DMS 273 (cell line): ENCODE results near the gene AATK.

ENCODE experiments used
- DNase-seq: peaks from one replicate; lab custom pipeline; 2025; ENCODE audit not compliant: unreplicated experiment; lab: John Stamatoyannopoulos, UW

AATK gene

DNA sequence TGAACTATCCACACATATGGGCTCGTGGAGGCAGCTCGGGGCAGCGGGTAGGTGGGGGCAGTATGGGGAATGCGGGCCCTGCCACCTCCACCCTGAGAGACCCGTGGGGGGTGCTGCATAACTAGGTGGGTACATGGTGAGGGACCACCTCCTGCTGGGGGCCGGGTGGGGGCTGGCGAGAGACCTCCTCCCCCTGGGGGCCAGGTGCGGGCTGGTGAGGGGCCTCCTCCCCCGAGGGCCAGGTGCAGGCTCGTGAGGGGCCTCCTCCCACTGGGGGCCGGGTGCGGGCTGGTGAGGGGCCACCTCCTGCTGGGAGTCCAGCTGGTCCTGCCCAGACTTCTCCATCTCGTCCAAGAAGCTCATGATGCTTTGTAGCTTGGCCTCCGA is 31.4 kb upstream of the AATK start:
- DNase-seq, result no peak

DNA sequence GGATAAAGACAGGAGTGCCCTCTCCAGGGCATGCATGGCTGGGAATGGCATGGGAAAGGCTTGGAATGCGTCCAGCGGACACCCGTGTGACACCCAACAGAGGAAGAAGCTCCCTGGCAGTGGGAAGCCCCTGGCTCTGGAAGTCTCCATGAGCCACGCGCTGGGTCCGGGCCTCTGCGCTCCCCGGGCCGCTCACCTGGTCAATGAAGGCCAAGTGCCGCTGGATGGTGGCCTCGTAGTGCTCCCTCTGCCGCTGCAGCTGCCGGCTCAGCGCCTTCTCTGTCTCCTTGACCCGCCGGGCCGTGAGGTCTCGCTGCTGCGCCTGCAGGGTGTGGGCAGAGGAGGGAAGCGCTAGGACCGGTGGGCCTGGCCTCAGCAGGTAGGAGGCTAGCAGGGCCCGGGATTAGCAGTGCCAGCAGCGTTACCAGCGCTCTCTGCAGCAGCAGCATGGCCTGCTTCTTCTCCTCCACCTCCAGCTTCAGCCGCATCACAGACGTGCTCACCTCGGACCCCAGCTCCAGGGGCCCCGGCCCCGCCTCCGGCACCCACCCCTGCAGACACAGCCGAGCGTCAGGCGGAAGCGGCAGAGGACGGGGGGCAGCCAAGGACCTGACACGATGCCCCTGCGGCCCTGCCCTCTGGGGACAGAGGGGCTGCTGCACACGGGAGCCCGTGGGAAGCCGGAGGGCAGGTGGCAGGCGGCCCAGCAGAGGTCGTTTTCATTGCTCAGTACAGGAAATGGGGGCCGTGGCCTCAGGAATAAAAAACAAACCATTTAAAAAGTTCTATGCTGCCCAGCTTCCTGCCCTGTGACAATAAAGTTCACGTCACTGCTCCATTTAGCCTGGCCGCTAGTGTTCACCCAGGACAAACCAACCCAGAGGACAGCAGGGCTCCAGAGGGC is 30.7 kb upstream of the AATK start:
- DNase-seq, result no peak

DNA sequence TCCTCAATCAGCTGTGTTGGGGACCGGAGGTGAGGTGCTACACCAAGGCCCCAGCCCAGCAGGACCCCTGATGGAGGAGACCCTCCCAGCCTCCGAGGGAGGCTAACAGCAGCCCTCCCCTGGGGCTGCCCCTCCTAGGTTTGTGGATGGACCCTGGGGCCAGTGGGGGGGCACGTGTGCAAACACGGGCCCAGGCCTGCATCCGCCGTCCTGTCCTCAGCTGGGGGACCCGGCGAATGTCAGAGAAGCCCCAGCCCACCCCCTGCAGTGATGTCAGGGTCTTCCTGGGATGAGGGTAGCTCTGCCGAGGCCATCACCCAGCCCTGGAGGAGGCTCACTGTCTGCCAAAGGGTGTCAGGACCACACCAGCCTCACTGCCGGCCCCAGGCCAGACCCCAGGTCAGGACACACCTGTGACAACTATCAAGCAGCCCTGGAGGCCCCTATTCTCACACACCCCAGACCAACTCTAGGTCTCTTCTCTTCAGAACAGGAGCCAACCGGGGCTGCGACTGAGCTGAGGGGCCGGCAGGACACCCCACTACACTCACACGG is 30.0 kb upstream of the AATK start:
- no peak for DNase-seq

DNA sequence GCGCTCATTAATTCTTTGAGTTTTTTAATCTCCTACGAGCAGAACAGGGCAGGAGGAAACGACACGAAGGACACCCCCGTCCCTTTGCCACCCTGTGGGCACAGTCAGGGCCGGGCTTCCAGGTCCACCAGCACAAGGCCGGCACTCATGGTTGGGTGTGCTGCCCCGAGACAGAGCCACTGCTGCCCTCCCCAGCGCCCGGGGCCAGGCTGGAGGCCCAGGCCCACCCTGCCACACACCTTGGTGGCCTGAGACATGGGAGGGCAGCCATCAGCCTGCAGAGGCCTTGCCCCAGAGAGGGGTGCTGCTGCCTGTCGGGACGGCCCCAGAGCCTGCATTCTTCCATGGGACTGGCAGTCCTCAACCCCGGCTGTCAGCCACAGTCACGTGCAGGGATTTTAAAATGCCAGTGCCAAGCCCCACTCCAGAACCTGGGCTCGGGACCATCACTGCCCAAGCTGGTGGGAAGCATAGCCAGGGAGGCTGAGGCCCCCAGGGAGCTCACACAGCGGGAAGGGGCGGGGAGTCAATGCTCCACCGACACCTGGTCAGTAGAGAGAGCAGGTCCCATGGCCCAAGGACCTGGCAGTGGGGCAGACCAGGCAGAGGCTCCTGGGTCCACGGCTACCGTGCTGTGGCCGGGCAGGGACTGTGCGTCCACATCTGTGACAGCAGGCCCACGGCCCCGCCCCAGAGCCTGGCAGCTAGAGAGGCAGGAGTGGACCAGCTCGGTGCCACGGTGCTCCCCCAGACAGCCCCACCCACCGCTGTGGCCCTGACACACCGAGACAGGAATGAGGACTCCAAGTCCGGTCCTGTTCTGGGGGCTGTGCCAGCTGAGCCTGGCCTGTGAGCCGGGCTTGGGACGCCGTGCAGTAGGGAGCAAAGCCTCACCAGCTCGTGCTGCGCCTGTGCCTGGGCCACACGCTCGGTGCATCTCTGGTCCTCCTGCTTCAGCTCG is 29.2 kb upstream of the AATK start:
- DNase-seq, result no peak

DNA sequence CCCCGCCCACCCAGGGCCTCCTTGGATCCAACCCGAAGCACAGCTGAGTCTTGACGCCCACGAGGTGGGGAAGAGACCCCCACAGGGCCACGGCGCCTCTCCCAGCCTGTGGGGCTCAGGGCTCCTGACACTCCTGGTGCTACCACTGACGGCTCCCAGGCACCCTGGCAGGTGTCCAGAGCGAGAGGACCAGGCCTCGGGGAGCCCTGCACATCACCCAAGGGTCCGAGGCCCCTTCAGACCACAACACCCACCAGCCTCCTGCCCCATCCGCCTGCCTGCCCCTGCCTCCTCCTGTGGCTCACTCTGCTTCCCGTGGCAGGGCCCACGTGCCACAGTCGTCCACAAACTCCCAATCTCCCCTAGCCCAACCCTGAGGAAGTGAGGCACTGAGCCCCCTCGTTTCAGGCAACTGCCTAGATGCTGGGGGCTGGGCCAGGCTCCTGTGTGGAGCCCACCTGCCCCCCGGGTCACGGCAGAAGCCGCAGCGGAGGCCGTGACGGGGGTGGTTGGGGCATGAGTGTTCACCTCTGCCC is 28.3 kb upstream of the AATK start:
- DNase-seq, result no peak

DNA sequence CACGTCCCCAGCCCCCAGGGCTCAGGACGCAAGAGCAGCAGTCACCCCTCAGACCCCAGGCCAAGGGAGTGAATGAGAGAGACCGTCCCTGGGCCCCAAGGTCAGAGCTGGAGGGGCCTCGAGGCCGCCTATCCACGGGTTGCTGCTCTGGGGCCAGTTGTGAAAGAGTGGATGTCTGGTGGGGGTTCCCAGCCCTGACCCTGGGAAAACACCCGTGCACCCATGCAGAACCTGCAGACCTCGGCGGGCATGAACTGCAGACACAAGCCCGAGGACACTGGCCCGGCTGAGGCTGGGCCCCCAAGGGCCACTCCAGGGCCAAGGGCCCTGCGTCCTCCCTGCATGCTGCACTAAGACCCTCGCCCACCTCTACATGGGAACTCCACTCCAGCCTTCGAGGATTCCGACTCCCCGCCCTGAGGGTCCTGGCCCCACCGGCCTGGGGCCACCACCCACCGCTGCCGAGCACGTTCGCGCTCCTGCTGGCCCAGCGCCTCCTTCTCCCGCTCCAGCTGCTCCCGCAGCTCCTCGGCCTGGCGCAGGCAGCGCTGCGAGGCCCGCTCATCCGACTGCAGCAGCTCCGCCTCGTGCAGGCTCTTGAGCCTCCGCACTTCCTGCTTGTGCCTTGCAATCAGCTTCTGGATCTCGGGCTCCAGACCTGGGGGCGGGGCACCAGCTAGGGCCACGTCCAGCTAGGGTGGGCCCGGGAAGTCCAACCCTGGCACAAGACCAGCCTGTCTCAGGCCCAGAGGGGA is 27.6 kb upstream of the AATK start:
- DNase-seq, result no peak

DNA sequence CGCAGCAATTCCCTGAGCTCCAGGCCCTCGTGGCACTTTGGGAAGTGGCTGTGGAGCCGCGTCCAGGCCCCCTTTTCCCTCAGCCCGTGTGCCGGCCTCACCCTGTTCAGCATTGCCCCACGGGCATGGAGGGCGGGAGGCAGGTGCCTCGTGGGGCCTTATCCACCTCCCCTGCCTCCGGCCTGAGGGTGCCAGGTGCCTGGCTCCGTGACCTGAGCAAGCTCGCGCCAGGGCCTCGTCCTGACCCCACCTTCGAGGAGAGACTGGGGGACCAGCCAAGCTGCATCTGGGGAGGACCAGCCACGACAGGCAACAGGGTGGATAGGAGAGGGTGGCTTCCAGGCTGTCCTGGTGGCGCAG is 27.0 kb upstream of the AATK start:
- DNase-seq, result no peak

DNA sequence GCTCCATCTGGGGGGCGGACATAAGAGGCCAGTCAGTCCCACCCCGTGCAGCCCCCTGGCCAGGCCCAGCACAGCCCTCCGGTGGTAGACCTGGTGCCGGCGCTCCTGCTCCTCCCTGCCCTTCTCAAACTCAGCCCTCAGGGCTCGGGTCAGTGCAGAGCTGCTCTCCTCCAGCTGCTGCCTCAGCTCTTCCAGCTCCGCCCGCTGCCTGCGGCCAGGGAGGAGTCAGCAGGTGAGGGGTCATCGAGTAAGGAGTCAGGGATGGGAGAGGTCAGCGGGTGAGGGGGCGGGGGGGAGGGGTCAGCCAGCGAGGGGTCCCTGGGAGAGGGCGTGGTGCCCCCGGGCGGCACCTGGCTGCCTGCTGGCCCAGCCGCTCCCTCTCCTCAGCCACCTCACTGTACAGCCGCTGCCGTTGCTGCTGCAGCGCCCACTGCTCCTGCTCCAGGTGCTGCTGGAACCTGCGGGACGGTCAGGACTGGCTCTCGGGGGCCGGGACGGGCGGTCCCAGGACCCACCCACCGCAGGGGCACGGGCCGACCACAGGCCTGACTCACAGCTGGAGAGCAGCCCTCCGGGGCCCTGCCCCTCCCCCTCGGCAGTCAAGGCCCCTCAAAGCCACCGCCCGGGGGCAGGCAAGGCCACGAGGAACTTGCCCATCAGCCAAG is 26.5 kb upstream of the AATK start:
- no peak for DNase-seq

DNA sequence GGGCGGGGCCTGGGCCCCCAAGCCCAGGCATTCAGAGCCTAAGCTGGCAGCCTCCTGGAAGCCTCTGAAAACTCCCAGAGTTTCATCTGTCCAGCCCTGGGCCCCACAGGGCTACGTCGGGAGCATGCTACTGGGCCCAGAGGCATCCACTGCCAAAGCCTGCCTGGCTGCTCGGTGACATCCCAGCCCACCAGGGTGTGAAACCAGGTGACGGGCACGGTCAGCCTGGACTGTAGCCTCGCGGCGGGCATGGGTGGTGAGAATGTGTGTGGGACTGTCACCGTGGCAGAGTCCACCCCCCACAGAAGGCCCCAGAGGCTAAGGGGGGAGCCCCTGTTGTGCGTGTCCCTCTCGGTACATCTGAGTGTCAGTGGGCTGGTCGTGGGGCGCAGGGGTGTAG is 25.6 kb upstream of the AATK start:
- no peak for DNase-seq

DNA sequence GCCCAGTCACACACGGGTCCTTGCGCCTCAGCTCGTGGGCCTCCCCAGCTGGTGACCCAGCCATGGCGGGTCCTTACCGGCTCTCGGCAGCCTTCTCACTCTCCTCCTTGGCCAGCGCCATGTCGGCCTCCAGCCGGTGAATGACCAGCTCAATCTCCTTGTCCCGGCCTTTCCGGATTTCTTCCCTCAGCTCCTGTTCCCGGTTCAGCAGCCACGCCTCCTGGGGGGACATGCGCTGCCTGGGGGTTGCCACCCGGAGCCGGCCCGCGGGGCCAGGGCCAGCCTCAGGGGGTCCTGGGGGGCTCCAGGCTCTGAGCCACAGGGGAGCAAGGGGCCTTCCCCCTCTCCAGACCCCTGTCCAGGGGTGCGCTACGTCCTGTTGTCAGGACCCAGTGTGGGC is 25.1 kb upstream of the AATK start:
- no peak for DNase-seq

DNA sequence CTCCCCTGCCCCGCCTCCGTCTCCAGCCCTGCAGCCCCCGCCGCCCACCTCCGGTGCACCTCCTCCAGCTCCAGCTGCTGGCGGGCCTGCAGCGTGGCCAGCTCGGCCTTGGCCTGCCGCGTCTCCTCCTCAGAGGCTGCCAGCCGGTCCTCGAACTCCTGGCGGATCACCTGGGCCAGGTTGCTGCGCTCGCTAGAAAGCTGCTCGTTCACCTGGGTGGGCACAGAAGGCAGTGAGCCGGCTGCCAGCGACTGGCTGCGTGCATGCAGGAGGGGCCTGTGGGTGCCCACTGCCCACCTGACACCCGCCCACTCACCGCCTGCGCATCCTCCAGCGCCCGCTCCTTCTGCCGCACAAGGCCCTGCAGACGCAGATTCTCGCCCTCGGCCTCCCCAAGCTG is 24.6 kb upstream of the AATK start:
- no peak for DNase-seq

DNA sequence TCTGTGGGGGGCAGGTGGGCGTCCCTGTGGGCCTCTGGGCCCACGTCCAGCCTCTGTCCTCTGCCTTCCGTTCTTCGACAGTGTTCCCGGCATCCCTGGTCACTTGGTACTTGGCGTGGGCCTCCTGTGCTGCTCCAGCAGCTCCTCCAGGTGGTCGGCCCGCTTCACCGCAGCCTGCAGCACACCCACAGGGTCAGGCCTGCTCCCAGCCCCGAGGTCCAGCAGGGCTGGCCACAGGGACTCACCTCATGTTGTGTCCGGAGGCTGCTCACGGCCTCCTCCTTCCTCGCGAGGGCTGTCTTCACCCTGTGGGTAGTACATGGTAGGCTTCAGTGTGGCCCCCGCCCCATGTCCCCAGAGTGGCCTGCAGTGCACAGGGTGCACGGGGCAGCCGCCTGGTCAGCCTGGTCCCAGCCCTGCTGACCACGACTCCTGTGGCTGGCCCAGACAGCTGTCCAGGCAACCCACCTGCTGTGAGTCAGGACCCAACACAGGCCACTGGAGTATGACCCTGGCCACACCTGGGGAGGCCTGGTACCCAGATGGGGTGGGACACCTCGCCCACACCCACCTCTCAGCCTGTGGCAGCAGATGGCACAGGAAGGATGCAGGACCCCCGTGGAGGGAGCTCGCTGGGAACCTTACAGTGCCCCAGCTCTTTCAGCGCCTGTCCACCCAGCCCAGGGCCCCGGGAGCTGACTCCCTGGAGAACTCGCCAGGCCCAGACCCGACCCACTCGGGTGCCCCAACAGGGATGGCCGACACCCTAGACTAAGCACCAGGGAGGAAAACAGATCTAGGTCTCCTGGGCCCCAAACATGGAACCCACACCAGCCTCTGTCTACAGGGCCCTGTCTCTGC is 23.9 kb upstream of the AATK start:
- peak; percentile 36 for DNase-seq

DNA sequence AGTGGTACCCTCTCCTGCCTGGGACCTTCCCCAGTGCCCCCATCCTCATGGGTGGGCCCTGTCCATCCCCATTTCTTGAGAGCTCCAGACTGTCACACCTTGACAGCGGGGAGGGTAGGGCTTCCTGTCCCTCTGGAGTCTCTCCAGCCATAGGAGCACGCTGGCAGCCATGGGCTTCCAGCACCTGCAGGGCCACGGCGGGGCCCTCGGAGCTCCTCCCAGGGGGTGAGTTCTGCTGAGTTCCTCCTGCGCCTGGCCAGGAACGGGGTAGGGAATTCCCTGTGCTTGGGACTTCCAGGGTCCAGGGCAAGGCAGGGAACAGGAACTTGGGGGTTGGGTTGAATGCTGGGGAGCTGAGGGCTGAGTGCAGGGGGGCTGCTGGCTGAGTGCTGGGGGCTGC is 23.0 kb upstream of the AATK start:
- no peak for DNase-seq

DNA sequence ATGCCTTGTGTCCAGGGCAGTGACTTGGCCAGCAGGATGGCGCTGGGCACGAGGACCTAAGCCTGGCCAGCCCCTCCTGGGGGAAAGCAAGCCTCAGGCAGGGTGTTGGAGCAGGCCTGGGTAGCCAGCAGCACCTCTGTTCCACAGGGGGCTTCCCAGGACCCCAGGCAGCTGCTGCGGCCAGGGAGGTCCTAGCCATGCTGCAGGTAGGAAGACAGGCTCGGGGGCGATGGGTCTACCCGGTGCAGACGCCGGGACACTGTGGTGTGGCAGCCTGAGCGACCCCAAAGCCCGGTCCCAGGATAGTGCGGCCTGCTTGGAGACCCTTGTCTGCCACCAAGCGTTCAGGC is 22.4 kb upstream of the AATK start:
- no peak for DNase-seq

DNA sequence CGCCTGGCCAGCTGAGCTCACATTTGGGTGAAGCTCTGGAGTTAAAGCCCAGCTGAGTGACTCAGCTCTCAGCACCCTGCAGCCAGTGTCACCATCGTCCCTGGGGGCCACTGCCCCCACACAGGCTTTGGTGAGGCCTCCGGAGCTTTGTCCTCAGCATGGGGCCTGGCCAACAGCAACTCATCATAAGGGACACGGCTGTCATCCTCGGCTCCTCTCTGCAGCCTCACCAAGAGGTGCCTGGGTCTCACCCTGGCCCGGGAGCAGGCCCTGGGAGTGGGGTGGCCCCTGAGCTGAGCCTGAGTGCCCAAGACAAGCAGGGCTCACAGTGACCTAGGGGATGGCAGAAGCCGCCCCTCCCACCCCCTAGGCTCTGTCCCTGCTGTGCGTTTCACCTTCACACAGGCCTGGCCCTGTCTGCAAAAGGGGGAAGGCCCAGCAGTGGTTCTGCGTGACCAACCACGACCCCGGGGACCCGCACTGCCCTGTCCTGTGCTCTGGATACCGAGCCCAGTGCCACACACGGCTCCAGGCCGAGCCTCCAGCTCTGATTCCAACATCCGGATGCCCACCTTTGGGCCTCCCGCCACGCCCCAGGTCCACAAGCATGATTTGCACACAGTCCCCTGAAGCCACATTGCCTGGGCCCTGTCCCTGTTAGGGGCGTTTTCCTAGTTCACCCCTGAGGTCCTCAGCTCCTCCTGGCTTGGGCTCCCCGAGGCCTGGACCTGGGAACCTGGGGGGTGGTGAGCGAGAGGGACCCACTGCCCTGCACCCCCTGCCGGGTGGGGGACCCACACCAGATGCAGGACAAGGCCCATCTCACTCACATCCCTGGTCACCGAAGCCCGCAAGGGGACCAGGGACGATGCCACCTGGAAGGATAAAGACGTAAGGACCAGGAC is 21.8 kb upstream of the AATK start:
- no peak for DNase-seq

DNA sequence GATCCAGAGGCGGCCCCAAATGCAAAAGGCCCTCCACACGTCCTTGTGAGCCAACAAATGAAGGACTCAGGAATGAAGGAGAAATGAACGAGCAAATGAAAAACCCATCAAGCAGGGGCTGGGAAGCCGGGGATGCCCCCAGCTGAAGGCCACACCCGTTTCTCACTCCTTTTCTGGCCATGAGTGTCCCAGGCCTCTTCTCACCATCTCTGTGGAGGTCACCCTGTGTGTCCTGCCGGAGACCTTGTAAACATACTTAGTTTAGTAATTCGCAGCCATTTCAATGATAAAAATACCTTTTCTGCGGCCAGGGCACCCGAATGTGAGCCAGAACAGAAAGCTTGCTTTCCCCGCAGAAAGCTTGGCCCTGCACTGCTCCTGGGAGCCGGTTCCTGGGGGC is 21.1 kb upstream of the AATK start:
- no peak for DNase-seq

DNA sequence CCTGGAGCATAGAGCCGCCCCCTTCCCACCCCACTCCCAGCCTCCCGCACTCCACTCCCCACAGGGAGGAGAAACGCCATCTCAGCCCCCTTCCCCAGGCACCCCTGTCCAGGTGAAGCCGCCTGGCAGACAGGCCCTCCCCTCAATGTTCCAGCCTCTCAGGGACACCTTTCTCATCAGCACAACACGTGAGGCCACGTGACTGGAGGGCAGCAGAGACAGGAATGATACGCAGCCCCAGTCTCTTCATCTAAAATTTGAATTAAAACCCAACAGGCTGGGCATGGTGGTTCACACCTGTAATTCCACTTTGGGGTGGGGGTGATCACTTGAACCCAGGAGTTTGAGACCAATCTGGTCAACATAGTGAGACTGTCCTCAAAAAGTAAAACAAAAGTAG is 20.2 kb upstream of the AATK start:
- DNase-seq, result no peak

DNA sequence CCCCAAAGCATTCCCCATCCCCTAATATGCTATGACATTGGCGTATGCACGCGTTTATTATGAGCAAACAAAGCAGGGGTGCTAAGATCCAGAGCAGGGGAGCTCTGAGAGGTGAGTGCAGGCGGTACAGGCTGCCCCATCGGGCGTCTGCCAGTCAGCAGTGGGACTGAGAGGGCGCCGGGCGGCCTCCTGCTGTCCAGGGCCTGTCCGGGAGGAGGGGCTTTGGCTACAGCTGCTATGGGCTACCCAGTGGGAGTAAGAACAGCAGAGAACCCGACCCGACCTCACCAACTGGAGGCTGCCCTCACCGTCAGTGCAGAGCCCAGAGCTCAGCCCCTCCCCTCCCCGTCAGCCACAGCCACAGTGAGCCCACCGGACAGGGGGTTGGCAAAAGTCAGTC is 18.5 kb upstream of the AATK start:
- DNase-seq, result peak; percentile 41
